Glomerular visceral epithelial cell (primary cell): ENCODE measurements around the gene ADAMTS12.

Experiments
- DNase-seq: peaks from one replicate; pipeline ENCODE4 v3.0.0-alpha.2; 2016; ENCODE audit errors: extremely low spot score

The ADAMTS12 gene

GRCh38 chr5:33761139-33761538, 130.7 kb downstream of the ADAMTS12 start:
- DNase-seq, result peak; percentile 73

DNA sequence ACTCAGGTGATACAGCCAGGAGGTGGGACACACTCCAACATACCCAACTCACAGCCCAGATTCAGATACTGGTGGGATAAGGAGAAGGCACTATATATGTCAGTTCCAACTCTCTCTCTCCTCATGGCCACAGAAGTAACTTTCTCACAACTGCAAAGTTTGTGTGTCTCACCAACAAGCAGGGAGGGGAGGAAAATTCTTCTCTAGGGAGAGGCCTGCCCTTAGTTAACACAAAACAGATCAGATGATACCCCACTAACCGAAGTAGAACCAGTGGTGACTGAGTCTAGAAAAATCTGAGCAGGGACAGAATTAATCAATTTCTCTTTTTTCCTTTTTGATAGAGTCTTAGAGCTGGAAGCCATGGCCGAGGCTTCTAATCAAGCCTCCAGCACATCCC, 133.1 kb downstream of the ADAMTS12 start:
- no peak for DNase-seq

- no peak for DNase-seq
Measured at GRCh38 chr5:33756491-33756890, 135.3 kb downstream of the ADAMTS12 start.

GRCh38 chr5:33755231-33755630, 136.6 kb downstream of the ADAMTS12 start:
- DNase-seq, result no peak

DNA sequence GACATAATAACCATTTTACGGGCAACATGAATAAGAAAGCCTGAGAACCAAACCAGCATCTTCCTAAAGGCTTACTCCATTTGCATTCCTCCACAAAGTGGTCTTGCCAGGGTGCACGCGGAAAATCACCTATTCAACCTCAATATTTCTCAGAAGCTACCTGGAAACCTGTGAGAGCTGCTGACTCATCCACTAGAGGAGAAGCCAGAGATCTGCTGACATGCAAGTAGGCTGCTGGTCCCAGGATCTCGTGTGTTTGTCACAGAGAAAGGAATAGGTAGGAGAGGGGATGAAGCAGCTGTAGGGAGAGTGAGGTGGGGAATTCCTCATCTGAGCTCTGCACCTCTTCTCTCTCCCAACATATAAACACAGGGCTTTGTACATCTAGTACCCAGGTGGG, 138.1 kb downstream of the ADAMTS12 start:
- DNase-seq, result no peak

- DNase-seq, result no peak
Measured at GRCh38 chr5:33748754-33749153, 143.0 kb downstream of the ADAMTS12 start.

DNA sequence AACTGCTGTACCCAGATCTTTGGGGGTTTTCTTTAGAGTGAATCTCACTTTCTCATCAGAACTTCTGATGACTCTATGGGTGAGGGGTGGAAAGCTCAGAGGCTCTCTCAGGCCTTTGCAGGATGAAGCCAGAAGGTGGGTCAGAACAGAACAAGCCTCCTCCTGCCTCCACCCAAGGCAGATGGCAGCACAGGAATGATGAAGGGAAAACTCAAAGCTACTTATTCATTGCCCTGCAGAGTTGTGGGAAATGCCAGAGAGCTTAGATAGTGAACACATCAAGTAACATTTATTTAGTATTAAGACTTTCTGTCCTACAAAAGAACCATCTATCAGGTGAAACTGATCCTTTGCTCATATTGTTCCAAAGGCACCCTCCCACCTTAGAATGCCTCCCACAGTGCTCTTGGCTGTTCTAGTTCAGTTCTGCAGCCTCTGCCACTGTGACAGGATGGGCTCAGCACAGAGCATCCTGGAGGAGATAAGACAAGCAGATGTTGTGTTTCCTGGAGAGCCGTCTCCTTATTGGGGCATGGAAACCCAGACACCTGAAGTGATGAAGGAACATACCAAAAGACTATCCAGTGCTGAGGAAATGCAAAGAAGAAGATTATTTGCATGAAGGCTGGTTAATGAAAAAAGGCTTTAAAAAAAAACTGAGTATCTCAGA, 146.6 kb downstream of the ADAMTS12 start:
- no peak for DNase-seq

- DNase-seq, result no peak
Measured at GRCh38 chr5:33743099-33743498, 148.7 kb downstream of the ADAMTS12 start.

- DNase-seq, result no peak
Measured at GRCh38 chr5:33742181-33742580, 149.6 kb downstream of the ADAMTS12 start.

DNA sequence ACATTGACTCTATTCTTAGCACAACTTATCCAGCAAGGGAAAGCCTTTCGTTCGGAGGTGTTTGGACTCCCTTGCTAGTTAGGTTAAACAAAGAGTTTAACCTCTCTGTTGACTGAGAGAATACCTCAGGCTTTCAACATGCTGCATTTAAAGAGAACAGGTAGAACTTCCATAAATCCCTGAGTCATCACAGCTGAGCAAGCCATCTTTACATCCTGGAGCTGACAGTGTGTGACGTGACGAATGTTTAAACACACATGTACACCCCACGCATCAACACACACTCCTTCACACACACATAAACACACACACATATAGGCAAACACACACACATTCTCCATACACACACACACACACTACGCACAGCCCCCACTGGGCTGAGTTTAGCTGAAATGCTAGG, 152.8 kb downstream of the ADAMTS12 start:
- no peak for DNase-seq

DNA sequence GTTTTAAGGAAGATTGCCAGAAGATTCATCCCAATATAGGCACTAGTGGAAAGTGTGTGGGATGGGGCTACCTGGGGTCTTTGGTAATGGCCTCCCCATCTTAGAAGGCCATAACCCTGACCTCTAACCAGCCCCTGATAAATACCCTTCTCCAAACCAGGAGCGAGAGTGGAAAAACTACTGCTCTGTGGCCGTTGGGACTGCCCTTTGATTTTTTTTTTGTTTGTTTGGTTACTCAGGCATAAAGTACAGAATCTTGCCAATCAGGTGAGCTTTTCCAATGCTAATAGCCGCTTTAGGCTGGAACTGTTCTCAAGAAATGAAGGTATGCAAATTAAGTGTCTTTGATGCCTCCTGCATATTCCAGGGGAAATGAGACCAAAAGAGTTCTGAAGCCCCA, 153.7 kb downstream of the ADAMTS12 start:
- no peak for DNase-seq

DNA sequence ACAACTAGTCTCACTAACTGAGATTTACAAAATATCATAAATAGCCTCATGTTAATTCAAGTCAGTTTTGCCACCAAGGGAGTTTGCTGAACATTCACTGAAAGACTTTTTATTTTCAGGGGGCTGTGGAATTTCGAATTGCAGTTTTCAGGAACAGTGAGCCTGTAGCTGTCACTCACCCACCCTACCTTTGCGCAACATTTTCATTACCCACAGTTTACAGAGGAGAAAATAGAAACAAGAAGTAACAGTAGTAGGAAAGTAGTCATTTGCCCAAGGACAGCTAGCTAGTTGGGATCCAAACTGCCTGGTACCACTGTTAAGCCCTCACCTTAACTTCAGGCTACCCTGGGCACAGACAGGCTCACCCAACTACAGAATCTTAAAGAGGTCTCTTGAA, 154.1 kb downstream of the ADAMTS12 start:
- DNase-seq, result no peak

DNA sequence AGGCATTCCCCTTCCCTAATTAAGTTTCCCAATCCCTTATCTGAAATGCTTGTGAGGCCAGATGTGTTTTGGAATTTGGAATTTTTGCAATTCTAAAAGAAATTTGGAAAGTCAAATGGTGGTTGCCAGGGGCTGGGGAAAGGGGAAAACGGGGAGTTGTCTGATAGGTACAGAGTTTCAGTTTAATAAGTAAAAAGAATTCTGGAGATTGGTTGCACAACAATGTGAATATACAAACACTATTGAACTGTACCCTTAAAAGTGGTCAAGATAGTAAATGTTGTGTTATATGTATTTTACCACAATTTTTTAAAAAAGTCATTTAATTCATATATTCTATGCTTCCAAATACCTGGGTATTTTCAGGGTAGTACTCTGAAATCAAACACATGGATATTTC, 154.5 kb downstream of the ADAMTS12 start:
- no peak for DNase-seq

- DNase-seq, result peak; percentile 78
Measured at GRCh38 chr5:33736510-33736909, 155.3 kb downstream of the ADAMTS12 start.

DNA sequence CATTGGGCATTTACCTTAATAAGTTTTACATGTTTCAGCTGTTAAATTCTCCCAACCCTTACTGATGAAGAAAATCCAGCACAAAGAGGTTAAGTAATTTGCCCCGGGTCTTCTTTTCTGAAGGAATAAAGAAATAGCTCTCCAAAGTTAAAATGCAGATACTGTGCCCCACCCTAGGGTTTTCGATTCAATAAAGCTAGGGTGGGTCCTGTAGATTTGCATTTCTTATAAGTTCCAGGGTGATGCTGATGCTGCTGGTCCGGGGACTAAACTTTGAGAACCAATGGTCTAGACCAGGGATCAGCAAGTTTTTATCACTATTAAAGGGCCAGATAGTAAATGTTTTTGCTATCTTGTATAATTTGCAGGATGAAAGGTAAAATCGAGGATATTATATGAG, 156.7 kb downstream of the ADAMTS12 start:
- no peak for DNase-seq

- no peak for DNase-seq
Measured at GRCh38 chr5:33734537-33734936, 157.3 kb downstream of the ADAMTS12 start.

- no peak for DNase-seq
Measured at GRCh38 chr5:33733225-33733624, 158.6 kb downstream of the ADAMTS12 start.

DNA sequence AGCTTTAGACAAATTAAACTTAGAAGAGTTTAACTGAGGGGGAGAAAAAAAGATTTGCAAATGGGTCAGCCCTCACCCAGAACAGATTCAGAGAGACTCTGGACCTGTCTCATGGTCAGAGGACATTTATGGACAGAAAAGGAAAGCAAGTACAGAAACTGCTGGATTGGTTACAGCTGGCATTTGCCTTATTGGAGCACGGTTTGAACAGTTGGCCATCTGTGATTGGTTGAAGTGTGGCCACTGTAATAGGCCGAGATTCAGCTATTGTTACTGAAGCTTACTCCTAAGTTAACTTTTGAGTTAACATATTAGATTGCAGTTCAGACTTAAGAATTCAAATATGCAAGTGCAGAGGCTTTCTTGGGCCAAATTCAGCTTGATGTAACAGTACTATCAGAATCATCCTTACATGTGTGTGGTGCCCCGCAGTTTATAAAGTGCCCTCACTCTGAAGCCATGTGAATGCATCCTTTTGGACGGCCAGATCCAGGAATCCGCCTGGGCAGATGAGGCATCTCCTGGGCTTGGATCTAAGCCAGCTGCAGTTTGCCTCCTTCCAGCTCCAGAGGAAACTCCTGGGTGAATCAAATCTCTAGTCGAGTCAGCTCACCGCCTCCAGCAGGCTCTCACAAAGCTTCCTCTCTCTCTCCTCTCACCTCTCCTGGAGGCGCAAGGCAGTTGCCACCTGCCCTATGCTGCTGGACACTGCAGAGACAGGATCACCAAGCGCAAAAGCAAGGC, 165.2 kb downstream of the ADAMTS12 start:
- peak; percentile 73 for DNase-seq

GRCh38 chr5:33725806-33726205, 166.0 kb downstream of the ADAMTS12 start:
- peak; percentile 42 for DNase-seq

GRCh38 chr5:33721491-33722200, 170.1 kb downstream of the ADAMTS12 start:
- DNase-seq, result no peak

DNA sequence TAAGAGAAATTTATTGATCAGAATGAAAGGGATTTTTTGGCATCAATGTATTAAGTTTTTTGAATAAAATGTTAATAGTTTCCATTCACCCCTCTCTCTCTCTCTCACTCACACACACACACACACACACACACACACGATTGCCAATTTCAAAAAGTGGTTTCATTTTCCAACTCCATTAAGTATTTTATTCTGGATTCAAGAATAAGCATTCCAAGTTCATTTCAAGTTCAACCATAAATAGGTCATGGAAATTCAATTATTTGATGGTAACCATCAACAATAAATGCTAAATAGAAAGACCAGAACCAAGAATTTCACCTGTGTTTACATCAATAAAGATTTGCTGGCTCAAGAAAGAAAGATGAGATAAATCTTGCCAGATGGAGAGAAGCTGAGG, 171.6 kb downstream of the ADAMTS12 start:
- no peak for DNase-seq

- DNase-seq, result no peak
Measured at GRCh38 chr5:33719769-33720168, 172.0 kb downstream of the ADAMTS12 start.

GRCh38 chr5:33715661-33716060, 176.1 kb downstream of the ADAMTS12 start:
- no peak for DNase-seq
